NCI-H1930 (cell line): ENCODE measurements around the gene CHAT.

Experiments used
- DNase-seq, 2 experiments: peaks; one replicate each; lab custom pipeline; 2025; lab: John Stamatoyannopoulos, UW

The CHAT gene

GRCh38 chr10:49597426-49598163, 16.2 kb upstream of the CHAT start:
- DNase-seq: no peak

GRCh38 chr10:49598164-49598856, 15.5 kb upstream of the CHAT start:
- no peak for DNase-seq

- DNase-seq: no peak
These were observed 14.9 kb upstream of the CHAT start for GRCh38 chr10:49598986-49599385.

GRCh38 chr10:49599546-49599945, 14.3 kb upstream of the CHAT start:
- no peak for DNase-seq

GRCh38 chr10:49600046-49600445, 13.8 kb upstream of the CHAT start:
- DNase-seq: no peak

GRCh38 chr10:49600781-49601400, 12.9 kb upstream of the CHAT start:
- DNase-seq: no peak

GRCh38 chr10:49601857-49602256, 12.0 kb upstream of the CHAT start:
- no peak for DNase-seq

GRCh38 chr10:49602380-49603023, 11.3 kb upstream of the CHAT start:
- DNase-seq: no peak

- no peak for DNase-seq
These were observed 8.5 kb upstream of the CHAT start for GRCh38 chr10:49605216-49605938.

GRCh38 chr10:49605939-49606509, 7.8 kb upstream of the CHAT start:
- no peak for DNase-seq

GRCh38 chr10:49606981-49607535, 6.8 kb upstream of the CHAT start:
- no peak for DNase-seq

- DNase-seq: no peak
These were observed 5.5 kb upstream of the CHAT start for GRCh38 chr10:49608166-49609005.

- DNase-seq: no peak
These were observed 4.9 kb upstream of the CHAT start for GRCh38 chr10:49609006-49609282.

- DNase-seq: no peak
These were observed 4.3 kb upstream of the CHAT start for GRCh38 chr10:49609283-49610113.

- DNase-seq: no peak
These were observed 3.8 kb upstream of the CHAT start, which contains the start of gene SLC18A3 for GRCh38 chr10:49610114-49610457. Gene SLC18A3 (plus strand): TSS chr10:49610310. CDS start chr10:49610741, 431 bp downstream.

GRCh38 chr10:49610458-49611165, 3.2 kb upstream of the CHAT start:
- DNase-seq: no peak

GRCh38 chr10:49611166-49611815, 2.5 kb upstream of the CHAT start:
- peak; percentile 1 to 2 for DNase-seq

- peak; percentile 2 to 7 for DNase-seq
These were observed 1.9 kb upstream of the CHAT start for GRCh38 chr10:49611816-49612512.
